IPS-18c (cell line): ENCODE measurements around the gene LRRC74B.
"Not testable (repeated sequence)": the region's sequence is repeated elsewhere in the genome, so short reads cannot be mapped to it uniquely, and the experiment has no call there.

ENCODE experiments used
- H3K4me3 ChIP-seq: 2 replicates; pipeline ENCODE4 v1.7.0; 2013; ENCODE audit warnings: low read depth, mild to moderate bottlenecking, low read length, moderate library complexity; ENCODE audit not compliant: insufficient read depth
- H3K9me3 ChIP-seq: one replicate; pipeline ENCODE4 v1.6.1; 2013; ENCODE audit warnings: mild to moderate bottlenecking, low read length, moderate library complexity; ENCODE audit not compliant: control insufficient read depth, insufficient read depth

The LRRC74B gene, protein sequence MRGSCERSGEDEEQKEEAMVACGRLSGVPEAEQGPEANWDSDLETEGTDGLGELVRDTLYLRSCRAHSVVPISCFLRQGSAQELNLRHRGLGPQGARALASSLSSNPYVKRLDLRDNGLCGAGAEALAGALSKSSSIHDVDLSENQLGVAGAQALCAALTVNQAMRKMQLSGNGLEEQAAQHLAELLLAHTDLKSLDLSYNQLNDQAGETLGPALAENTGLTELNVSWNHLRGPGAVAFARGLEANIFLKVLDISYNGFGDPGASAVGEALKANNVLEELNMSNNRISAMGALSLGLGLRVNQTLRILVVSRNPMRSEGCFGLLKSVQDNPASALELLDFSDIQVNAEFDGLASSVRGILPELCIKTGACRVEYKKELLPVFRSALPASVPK

DNA sequence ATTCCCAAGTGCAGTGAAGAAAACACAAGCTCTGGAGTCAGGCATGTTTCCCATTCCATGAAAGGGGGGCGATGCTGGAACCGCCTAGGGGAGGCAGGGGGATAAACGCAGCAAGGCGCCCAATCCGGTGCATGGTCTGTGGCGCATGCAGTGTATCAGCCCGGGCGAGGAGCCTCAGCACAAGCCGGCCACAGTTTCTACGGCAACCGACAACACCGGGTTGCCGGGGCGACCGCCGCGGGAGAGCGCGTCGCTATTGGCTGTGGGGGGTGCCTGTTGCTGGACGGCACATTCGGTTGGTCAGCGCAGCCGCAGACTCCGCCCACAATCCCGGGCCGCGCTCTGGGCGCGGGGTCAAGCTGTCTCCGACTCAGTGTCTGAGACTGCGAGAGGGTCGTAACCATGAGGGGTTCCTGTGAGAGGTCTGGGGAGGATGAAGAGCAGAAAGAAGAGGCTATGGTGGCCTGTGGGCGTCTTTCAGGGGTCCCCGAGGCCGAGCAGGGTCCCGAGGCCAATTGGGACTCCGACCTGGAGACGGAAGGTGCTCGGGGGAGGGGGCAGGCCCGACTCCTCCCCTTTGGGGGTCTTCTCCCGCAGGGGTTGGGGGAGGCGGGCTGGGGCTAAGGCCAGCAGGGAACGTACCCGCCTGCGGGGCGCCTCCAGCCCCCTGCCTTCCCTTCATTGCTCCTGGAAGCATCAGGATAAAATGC, at the start of gene LRRC74B:
Gene LRRC74B (plus strand): TSS at position 362 of the 710 bp plus-strand sequence. CDS start 41 bp downstream, at position 403.
- Histone ChIP-seq H3K9me3 (no peaks in the 10 kb centered on the region), H3K4me3 (peak within 1 kb of the TSS; percentile 69)

DNA sequence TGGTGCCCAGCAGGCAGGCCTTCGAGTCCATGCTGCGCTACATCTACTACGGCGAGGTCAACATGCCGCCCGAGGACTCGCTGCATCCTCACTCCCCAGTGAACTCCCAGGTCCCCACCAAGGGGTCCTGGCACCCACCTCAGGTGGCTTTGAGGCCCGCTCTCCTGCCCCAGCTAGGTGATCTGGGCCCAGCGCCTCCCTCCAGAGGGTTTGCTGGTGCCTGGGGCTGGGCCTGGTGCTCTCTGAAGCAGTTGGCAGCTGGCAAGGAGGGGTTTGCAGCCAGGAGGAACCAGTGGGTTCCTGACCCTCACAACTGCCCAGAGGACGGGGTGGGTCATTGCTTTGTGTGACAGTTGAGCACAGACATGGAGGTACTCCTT, 49.7 kb upstream of the LRRC74B start:
- H3K9me3 ChIP-seq = no peaks in the 10 kb centered on the region
- H3K4me3 ChIP-seq = no peak overlapping the region

DNA sequence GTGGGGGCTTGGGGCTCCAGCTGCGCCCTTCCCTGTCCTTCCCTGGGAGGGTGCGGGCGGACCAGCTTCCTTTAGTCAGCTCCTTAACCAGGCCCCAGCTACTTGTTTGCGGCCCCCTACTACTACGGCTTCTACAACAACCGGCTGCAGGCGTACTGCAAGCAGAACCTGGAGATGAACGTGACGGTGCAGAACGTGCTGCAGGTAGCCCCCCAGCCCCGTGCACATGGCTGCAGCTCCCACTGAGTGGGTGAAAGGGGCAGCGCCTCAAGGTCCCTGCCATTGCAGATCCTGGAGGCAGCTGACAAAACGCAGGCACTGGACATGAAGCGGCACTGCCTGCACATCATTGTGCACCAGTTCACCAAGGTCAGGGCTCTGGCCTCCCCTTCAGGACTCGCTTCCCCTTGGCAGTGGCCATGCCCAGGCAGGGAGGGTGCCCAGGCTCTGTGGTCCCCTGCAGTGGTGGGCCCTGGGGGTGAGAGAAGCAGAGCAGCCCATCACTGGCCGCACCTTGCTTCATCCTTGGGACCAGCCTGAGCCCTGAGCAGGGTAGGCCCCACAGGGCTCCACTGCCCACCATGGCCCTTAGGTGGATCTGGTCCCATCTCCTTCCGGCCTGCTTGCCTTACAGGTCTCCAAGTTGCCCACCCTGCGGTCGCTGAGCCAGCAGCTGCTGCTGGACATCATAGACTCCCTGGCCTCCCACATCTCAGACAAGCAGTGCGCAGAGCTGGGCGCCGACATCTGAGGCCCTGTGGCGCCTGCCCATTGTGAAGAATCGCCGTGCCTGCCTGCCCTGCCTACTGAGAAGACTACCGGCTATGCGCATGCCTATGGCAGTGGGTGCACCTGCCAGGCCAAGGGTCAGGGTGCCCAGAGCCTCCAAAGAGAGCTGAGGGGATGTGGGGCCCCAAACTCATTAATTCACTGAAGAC, 48.9 kb upstream of the LRRC74B start:
- H3K4me3 ChIP-seq = no peak overlapping the region
- H3K9me3 ChIP-seq = no peaks in the 10 kb centered on the region

DNA sequence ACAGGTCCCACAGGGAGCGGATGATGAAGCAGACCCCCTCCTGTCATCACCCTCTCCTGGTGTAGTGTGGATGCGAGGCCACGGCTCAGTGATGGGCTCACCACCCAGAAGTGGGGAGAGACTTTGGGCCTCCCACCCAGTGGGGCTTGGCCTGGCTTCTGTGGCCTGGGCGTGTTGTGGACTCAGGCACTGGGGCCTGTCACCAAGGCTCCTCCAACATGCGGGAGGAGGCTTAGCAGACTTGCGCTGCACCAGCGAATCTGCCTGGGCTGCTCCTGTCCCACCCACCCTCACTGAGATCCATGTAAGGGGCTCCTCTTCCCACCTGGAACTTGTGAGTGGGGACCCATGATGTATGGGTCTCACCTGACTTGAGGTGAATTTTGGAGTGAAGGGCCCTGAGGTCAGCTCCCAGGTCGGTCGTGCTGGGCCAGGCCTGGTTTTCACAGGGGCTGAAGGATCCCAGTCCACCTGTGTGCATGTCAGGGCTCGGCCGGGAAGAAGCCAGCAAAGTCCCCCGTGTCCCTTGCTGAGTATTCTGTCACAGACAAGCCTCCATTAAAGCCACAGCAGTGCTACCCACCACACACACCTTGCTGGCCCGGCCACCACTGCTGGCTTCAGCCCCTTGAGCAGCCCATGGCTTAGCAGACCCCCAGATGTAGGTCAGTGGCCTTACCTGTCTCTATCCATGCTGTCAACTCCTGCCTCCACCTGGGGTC, 48.0 kb upstream of the LRRC74B start:
- no peaks in the 10 kb centered on the region for H3K9me3 ChIP-seq
- no peak overlapping the region for H3K4me3 ChIP-seq

DNA sequence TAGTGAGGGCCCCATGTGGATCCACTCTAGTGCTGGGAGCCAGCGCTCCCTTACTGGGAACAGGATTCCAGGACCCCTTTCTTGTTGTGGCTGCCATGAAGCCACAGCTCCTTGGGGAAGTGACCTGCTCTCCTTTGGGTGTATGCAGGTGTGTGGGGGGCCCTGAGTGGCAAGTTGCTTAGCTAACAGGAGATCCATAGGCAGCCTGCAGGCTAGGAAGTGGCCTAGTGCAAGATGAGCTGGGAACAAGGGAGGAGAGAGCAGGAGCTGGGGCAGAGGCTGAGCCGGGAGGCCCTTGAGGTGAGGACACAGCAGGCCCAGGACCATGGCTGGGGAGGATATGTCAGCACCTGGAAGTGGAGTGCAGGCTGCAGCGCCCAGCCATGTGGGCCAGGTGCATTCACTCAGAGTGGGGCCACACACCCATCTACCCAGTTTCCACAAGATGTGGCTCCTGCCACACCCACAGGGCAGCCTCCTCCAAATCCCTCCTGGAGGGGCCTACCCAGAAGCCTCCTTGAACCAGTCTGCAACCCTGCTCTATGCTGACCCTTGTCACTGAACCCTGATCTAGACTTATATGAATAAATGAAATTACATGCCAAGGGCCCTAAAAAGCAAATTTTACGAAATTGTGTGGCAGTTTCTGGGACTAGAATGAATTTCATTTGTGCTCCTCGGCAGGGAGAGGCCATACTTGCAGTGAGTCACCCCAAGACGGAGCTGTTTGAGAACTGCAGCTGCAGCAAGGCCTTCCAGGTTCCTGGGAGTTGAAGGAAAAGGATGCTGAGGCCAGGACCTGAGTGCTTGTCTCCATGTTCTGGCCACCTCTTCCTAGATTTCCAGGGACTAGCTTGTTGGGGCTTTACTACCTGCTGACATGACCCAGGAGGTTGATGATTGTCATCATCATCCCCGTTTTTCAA, 47.1 kb upstream of the LRRC74B start:
- Histone ChIP-seq H3K9me3 (no peaks in the 10 kb centered on the region), H3K4me3 (no peak overlapping the region)

DNA sequence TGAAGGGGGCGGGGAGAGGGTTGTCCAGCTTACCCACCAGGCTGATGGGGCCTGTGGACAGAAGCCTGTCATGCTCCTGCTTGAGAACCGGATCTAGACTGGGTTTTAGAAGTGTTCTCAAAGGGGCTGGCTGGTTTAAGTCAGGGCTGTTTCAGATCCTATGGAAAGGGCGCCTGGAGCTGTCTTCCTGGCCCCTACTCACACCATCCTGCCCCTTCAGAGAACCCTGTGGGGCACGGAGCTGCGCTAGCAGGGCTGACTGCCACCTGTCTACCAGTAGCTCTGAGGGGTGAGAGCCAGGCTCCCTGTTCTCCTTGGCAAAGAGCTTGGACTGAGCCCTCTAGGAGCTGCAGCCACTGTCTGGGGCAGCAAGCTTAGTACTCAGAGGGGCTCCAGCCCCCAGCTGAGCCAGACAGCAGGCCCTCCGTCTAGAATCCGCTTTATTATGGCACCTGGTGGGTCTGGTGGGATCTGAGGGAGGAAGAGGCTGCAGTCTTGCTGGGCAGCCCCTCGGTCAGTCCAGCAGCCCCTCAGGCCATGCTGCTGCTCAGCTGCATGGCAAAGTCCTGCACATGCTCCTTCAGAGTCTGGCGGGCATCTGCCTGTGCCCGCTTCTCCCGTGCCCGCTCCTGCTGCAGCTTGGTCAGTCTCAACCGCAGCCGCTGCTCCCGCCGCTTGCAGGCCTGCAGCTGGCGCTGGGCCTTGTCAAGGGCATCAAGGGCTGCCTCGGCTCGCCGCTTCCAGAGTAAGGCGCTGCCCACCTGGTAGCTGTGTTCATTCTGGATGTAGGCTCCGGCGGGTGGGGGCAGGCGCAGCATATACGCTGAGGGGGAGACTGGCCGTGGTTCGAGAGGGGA, 46.2 kb upstream of the LRRC74B start:
- Histone ChIP-seq H3K4me3 (no peak overlapping the region), H3K9me3 (no peaks in the 10 kb centered on the region)

DNA sequence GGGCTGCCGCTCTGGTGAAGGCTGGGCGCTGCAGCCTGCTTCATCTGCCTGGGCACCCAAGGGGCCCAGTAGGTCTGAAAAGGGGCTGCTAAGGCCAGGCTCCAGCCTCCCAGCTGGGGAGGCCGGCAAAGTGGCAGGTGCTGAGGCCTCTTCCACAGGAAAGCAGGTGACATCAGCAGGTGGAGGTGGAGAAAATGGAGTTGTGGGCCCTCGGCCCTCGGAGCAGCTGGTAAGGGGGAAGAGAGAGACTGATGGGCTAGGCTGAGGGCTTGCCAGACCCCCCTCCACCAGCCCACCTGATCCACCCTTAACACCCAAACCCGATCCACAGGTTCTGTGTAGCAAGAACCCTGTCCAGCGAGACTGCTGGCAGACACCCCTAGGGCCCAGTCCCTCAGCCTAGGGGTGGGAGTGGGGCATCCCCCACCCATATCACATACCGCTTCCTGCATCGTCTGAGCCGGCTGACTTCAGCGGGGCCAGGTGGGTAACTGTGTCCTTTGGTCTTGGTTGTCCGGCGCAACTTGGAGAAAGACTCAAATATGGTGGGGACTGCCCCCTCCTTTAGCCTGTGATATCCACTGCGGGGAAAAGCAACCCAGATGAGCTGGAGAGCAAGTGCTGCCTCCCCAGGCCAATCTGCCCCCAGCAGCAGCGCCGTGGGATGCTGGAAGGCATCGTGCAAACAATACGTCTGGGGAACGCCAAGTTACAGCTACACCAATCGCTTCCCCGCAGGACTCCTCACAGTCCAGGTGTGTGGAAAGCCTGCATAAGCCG, 45.3 kb upstream of the LRRC74B start:
- H3K4me3 ChIP-seq = peak overlapping the region; percentile 98
- no peaks in the 10 kb centered on the region for H3K9me3 ChIP-seq

DNA sequence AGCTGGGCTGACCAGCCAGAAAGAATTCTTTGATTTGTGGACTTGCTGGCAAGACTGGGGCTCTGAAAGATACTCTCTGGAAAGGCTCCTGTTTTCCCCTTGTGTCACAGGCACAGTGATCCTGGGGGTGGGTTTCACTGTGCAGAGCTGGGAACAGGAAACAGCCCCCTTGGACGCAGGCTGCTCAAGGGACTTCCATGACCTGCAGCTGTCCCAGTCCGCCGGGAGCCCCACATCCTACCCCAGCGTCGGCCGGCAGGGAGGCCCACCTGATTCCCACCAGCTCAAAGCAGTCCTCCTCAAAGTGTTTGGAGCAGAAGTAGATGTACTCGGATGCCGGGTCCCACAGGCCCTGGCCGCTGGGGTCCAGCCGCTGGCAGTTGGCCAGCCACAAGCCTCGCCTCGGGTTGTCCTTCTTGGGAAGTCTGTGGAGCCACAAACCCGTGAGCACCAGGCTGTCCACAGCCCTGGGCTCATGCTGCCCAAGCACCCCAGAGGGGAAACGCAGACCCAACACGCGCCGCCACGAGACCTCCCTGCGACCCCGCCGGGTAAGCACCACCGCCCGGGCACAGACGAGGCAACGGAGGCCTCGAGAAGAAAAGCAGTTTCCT, 44.7 kb upstream of the LRRC74B start:
- no peaks in the 10 kb centered on the region for H3K9me3 ChIP-seq
- peak overlapping the region; percentile 98 for H3K4me3 ChIP-seq

DNA sequence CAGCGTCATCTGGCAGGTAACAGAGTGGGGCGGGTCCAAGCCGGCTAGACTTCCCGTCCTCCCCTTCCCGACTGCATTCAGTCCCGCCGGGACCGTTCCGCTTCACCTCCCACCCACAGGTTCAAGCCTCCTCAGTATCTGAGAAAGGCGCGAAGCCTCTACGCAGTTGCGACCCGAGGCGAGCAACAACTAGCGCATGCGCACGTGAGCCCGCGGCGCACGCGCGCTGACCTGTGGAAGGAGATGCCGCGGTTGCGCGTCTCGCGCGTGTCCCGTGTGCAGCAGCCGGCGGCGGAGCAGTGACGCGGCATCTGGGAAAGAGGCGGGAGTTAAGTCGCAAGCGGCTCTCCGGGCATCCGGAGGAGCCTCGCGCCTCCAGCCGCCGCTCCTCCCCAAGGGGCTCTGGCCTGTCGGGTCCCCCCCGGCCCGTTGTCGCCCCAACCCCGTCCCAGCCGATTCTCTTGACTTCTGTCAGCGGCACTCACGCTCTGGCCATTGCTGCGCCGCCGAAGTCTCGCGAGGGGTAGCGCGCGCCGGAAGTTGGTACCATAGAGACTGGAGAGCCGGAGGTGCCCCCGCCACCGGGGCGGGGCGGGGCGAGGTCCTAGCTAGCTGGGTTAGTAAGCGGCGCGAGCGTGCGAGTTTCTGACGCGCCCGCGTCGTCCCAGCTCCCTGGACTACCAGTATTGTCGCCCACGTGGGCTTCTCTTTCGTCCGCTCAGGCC, 44.0 kb upstream of the LRRC74B start, which contains the start of gene THAP7:
Gene THAP7 (minus strand): TSS at position 518 of the 725 bp plus-strand sequence. CDS start 207 bp downstream, at position 311.
- Histone ChIP-seq H3K4me3 (peak within 1 kb of the TSS; percentile 98), H3K9me3 (no peaks in the 10 kb centered on the region)

DNA sequence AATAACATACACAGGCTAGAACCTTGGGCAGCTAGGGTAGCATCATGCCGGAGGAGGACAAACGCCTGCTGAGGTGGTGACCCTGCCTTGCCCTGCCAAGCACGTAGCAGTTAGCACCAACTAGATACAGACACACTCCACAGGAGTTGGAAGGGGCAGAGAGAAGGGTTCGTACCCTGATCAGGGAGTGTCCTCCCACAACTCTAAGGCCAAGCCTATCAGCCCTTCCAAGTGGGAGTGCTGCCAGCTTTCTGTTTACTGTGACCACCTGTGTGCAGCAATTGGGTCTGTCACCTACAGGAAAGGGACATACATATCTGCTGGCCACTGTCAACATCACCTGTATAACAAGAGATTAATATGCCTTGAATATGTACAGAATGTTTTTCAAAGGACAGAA, 42.0 kb upstream of the LRRC74B start:
- no peaks in the 10 kb centered on the region for H3K9me3 ChIP-seq
- no peak overlapping the region for H3K4me3 ChIP-seq

DNA sequence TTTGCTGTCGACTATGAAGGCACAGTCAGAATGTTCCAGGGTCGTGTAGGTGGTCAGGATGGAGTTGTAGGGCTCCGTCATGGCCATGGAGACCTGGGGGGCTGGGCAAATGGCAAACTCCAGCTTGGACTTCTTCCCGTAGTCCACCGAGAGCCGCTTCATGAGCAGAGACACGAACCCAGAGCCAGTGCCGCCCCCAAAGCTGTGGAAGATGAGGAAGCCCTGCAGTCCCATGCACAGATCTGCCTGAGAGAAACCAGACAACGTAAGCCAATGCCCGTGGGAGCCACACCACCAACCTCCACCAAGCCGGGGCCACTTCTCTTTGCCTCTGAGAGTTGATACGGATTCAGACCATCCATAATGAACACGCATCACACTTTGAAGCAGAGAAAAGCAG, 36.5 kb upstream of the LRRC74B start:
- H3K9me3 ChIP-seq = not testable (repeated sequence)

DNA sequence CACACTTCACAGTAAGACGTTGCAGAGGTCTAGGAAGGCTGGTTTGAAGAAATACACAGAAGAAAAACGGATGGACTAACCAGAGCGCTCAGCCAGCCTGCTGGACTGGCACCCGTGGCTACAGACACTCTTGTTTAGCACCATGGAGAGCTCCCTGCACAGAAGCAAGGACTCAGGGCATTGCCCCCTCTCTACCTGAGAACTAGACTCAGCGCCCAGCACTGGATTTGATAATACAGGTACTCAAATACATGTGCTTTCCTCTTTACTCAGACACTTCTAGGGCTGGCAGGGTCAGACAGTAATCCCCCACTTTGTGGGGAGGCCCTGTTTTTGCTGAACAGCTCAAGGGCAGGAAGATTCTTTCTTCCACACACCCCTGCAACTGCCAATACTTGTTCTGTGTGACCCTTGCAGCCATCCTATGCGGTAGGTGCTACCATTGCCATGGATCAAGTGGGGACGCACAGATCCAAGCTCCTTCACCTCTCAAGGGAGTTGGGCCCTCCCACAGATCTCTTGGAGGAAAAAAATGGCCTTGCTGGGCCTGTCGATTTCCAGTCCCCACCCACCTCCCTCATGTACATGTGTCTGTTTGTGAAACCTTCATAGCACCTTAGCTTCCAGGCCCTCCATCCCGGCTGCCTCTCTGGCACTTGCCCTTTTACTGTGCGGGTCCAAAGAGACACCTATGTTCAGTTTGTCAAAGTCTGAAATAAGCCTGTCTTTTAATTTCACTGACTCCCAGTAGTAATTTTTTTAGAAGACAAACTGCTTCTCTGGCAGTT, 35.9 kb upstream of the LRRC74B start:
- Histone ChIP-seq H3K4me3 (no peak overlapping the region), H3K9me3 (no peaks in the 10 kb centered on the region)

More for the DNA sequence above, 36.5 kb upstream of the LRRC74B start:
- H3K4me3 ChIP-seq = not testable (repeated sequence)
